HL-60/S4 (cell line): ENCODE results near the gene THAP2.

Source experiments
- in situ Hi-C: fragments of 300-500 bp; cut with MboI; formaldehyde crosslinking; loops from 2 replicates; pipeline ENCODE4 v1.14.3; 2022; ENCODE audit warnings: low sequenced_read_pairs

Gene THAP2

DNA sequence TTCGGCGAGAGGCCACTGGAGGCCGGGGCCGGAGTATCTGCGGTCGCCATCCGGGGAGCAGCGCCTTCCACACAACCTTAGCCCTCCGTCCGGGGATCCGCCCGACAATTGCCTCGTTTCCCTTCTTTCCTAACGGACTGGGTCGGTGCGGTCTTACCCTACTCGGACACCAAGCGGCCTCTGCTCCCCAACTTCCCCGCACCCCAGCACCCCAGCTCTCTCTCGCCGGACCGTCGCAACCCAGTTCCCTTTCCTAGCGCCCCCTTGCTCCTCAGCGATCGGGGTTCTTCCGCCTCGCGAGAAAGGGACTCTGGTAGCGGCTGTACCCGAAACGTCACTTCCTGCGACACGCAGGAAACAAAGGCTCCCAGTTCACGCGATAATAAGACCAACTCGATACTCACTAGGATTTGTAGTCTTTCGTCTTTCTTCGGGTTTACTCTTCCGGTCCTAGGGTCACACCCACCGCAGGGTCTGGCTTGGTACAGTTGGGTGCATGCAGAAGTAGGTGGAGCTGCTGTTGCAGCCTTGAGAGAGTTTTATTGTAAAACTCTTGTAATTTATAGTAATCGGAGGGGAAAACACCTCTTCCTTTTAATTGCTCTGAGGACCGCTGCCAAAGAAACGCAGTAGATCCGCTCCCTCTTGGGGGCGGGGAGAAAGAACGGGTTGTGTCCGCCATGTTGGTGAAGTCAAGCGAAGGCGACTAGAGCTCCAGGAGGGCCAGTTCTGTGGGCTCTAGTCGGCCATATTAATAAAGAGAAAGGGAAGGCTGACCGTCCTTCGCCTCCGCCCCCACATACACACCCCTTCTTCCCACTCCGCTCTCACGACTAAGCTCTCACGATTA lies at the start of gene THAP2, which contains the start of gene ZFC3H1:
TSS of gene THAP2 (plus strand) at position 741 of the 850 bp plus-strand sequence. CDS start 209 bp downstream, outside the sequence.
TSS of gene ZFC3H1 (minus strand) at position 288 of the 850 bp plus-strand sequence. CDS start at position 50, 238 bp downstream.
- in situ Hi-C loops = no loop called here

DNA sequence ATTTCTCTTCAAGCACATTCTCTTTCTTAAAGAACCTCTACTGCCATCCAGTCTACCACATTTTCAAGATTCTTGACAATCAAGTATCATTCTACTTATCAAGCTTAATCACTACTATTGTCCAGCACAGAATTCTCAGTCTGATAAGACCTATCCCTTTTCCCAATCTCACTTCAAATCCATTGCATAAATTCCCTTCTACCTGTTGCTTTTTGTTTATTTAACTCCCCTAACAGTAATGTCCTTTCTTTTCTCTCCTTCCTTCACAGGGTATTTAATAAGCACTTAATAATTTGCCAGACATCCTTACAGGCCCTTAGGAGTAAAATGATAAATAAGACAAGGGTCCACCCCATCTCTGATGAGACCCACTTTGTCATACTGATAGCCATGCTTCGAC lies 42.2 kb upstream of the THAP2 start:
- in situ Hi-C loops = no loop called here

DNA sequence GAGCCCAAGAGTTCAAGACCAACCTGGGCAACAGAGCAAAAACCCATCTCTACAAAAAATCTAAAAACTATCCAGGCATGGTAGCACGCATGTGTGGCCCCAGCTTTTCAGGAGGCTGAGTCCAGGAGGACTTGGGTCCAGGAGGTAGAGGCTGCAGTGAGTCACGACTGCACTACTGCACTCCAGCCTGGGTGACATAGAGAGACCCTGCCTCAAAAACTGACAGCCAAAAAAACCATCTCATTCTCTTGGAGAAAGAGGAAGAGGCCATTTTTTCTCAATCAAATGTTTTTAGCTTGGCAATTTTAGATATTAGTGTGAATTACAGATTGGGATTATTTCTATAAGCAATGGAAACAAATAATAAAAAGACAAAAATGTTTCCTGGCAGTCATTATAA lies 38.6 kb upstream of the THAP2 start:
- in situ Hi-C loops = no loop called here

DNA sequence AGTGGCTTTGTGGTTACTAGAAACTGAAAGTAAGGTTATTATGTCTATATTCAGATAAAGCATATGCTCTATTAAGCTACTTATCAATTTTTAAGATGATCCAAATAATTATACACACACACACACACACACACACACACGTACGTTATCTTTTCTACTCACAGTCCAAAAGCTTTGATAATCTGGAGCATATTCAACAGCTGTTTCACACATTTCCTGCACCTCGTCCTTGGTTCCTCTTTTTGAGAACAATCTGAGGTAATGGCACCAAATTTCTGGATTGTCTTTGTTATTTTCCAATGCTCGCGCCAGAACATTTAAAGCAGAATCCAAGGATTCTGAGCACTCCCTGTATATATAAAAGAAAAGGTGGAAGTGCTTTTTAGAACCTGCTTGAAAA lies 38.0 kb upstream of the THAP2 start:
- in situ Hi-C loops = no loop called here

DNA sequence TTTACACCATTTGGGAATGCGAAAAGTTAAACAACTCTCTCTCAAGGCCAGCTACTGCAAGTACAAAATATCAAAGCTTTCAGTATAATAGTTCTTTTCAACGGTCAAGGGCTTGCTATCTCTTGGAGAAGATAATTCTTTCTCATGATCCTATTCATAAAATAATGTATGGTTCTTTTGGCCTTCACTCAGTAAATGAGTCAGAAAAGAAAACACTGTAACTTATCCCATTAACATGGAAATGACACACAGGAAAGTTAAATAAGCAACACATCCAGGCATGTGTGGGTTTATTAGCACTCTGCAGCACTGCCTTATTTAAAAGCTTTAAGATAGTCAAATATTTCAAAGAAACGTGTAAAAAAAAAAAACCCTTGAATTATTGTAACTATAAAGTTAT lies 37.3 kb upstream of the THAP2 start:
- in situ Hi-C loops = no loop called here

DNA sequence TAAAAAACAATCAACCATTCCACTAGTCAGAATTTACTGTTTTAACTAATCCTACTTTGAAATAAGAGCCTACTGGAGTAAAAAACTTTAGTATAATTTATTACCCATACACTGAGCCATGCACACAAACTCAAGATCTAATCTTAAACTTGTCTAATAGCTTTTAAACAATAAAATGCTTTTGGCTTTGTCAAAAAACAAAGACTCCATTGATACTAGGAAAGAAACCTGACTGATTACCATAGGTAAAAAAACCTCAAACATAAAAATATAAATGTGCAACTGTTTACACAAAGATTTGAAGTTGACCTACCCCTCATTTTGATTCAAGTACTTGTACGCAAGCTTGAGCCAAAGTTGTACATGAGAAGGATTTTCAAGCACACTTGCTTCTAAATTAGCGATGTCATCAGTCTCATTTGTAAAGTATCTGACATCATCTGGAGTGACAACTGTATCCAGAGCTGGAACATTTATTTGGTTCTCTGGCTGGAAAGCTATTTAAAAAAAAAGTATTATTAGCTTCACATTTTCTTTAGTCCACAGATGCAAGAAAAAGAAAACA lies 36.6 kb upstream of the THAP2 start:
- in situ Hi-C loops = no loop called here

DNA sequence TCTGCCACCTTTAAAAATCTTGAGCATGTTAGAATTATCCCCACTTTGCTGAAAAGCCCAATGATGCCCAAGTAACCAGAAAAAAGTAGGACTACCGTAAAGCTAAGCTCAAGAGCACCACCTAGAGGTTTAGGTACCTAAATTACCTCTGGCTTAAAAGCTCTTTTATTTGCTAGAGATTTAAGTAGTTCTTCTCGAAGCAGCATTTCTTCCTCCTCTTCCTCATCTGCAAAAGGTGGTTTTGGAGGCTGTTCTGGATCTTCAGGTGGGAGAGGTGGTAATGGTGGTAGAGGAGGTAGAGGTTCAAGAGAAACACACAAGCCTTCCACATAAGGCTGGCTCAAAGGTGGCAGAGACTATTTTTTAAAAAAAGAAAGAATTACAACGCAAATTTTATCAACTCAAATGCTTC lies 27.4 kb upstream of the THAP2 start:
- in situ Hi-C loops = no loop called here

DNA sequence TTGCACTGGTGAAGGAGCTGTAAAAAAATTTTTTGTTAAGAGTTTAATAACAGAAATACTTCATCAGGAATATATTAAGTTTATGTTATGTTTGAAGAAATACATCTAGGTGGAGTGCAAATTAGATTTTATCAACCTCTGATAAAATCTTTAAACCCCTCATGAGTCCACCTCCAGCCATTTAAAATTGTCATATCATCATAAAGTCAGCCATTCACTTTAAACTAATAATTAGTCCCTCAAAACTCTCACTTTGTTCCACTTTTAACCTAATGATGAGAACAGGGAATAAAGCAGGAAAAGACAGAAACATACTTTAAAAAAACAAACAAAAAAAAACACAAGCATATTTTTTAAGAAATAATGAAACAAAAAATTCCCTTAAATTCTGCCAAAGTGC lies 25.6 kb upstream of the THAP2 start:
- in situ Hi-C loops = no loop called here

DNA sequence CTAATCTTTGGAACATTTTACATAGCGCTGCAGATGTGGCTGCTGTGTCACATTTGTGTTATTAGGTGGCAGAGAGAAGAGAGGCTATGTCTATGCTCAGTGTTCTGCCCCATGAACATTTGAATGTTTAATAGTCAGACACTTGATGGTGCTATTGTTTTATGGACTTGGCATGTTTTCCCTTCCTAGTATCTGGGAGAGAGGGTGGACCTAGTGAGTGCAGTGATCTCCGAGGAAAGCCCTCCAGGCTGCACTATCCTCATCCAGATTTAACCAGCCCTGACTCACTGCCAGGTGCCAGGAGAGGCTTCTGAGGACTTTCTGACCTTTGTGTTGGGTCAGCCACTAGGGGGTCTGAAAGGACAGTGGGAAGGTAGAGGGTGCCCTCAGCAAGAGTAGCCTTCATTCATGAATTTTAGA lies 24.8 kb upstream of the THAP2 start:
- in situ Hi-C loops = no loop called here

DNA sequence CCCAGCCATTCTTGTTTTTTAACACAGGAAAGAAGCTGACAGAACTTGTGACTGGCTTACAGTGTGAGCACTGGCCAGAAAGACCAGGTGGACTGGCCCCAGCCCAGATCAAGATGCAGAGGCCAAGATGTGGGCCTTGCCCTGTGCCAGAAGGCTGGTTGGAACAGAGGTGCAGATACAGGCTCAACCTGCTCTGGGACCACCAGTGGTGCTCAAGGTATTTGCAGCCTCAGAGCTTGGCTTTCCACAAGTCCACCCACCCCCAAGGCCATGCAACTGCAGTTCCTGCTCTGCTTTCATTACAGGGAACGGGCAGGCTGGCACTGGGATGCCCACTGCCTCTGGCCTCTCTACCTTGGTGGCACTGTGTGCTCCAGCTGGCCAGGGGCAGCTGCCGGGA lies 23.8 kb upstream of the THAP2 start:
- in situ Hi-C loops = no loop called here

DNA sequence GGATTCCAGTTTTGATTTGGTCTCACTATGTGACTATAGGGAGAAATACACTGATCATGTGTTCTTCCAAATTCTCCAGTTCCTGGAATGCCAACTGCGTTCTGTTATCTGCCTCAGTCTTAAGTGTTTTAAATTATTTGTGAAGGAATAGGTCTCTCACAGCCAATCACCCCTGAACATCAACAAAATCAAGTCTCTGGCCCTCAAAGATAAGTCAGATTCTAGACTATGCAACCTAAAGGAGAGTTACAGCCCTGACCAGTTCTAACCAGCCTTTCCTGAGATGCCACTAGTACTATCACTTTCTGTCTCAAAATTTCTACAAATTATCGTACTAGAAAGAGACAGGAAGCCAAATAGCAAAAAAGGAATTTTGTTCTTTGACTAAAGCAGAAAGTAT lies 22.7 kb upstream of the THAP2 start:
- in situ Hi-C loops = no loop called here

DNA sequence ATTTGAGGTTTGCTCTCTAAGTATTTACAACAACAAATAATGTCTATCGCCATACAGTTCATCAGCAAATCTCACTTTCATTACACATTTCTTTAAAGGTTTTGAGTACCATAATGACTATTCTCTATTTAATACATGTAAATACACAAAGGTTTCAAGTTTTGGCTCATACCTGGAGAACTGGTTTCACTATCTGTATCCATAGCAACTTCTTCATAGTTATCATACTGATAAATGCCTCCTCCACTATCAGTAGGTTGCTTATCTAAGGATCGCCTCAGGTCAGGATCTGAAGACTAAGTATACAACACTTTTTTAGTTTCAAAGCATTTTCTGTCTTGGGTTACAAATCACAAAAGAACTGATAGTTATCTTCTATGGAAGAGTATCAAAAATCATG lies 21.8 kb upstream of the THAP2 start:
- in situ Hi-C loops = no loop called here

DNA sequence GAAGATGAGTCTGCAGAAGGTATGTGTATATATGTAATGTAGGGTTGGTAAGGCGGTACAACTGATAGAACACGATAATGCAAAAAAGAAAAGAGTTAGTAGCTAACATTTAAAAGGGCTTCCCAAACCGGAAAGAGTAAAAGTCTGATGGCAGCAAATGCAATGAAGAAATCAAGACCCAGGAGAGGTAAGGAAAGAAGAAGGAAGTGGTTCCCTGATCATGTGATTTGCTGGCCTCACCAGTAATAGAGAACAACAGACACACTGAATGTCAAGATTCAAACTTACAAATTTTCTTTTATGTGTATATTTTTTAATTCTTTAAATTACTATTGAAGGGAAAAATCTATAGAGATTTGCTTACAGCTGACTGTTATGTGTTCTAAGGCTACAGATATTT lies 18.8 kb upstream of the THAP2 start:
- in situ Hi-C loops = no loop called here

DNA sequence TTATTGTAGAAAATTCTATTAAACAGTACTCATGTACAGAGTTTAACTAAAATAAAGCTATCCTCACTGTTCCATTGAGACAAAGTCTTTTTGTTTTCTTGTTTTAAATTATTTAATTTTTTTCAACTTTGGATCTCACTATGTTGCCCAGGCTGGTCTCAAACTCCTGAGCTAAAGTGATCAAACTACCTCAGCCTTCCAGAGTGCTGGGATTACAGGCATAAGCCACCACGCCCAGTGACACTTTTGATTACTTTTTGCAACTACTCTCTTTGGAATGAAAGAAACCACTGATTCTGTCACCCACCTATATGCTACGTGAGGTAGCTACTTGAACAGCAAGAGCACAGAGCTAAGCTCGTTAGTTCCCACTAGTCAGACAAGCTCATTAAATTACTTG lies 17.6 kb upstream of the THAP2 start:
- in situ Hi-C loops = no loop called here

DNA sequence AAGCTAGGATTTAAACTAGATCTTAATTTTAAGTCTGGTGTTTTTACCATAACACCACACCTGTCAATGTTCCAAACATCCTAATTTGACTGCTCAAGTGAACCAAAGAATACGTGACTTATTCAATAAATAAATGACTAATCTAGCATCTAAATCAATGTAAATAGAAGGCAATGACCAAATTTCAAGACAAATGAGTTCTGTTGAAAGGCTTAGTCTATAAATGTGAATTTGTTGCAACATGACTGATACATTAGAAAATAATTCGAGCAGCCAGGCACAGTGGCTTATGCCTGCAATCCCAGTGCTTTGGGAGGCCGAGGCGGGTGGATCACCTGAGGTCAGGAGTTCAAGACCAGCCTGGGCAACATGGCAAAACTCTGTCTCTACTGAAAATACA lies 15.6 kb upstream of the THAP2 start:
- in situ Hi-C loops = no loop called here

DNA sequence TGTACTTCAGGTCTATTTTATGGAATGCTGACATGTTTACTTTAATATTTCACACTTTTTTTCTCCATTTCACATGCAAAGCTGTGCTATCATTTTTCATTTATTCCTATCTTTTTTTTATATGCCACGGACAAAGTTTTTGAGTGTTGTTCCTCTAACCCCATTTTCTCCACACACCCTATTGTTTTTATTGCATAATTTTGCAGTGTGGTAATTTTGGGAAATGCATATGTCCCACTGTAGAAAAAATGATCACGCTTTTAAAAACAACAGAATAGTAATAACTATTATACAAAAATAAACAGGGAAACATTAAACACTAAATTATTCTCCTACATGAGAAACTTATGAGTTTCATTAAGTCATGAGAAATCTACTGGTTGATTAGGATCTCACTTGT lies 14.7 kb upstream of the THAP2 start:
- in situ Hi-C loops = no loop called here

DNA sequence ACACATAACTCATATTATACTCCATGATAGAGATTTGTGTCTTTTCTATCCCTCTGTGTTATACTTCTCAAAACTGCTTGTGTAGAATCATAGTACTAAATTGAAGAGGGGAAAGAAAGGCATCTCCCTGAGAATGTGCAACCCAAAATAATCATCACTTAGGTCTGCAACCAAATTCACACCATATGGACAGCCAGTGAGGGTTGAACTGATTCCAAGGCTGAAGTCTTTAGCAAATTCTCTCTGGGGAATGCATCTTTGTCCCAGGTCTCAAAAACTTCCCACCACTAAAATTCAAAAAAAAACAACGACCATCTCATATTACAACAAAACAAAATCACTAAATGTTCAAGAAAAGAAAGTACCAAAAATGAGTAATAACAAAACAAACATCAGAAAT lies 11.4 kb upstream of the THAP2 start:
- in situ Hi-C loops = no loop called here

DNA sequence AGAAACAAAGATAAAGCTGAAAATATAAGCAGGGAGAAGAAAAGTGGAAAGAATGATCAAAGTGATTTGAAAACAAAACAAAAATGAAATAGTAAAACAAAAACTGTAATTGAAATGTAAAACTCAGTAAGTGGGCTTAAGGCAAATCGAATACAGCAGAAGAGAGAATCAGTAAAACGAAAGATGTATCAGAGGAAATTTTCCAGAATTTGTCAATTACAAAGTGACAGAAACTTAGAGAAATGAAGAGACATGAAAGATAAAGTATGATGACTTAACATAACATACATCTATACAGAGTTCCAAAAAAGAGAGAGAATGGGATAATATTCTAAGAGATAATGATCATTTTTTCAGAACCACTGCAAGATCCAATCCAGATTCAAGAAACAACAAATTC lies 11.0 kb upstream of the THAP2 start:
- in situ Hi-C loops = no loop called here

DNA sequence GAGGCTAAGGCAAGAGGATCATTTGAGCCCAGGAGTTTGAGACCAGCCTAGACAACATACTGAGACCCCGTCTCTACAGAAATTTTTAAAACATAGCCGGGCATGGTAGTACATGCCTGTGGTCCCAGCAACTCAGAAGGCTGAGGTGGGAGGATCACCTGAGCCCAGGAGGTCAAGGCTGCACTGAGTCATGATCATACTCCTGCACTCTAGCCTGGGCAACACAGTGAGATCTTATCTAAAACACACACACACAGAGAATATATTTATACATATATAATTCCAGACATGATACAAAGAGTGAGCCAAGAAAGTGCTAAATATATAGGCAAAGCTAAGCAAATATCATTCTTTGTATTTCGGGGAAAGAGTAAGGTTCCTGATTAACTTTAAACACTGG lies 9.9 kb upstream of the THAP2 start:
- in situ Hi-C loops = no loop called here

DNA sequence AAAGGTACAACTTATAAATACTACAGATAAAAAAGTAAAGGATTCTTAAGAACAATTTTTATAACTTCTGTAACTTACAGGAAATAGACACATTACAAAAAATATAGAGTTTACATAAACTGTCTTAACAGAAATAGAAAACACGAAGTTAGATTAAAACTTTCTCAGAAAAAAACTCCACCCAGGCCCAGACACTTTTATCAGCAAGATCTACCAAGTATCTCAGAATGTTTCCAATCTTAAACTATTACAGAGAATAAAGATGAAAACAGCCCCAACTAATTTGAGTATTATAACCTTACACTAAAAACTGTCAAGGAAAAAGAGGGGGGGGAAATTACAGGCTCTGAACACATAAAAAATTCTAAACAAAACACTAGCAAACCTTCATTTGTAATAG lies 8.6 kb upstream of the THAP2 start:
- in situ Hi-C loops = no loop called here

DNA sequence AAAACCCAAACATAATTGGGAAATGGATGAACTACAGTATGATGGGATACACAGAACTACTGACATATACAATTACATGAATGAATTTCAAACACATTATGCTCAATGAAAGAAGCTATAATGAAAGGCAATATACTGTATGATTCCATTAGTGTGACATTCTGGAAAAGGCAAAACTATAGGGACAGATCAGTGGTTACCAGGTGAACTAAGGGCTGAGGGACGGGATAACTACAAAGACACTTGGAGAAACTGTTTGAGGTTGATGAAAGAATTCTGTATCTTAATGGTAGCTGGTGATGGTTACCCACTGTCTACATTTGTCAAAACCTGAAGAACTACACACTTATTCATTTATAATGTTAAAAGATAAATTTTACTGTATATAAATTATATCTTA lies 8.2 kb upstream of the THAP2 start:
- in situ Hi-C loops = no loop called here

DNA sequence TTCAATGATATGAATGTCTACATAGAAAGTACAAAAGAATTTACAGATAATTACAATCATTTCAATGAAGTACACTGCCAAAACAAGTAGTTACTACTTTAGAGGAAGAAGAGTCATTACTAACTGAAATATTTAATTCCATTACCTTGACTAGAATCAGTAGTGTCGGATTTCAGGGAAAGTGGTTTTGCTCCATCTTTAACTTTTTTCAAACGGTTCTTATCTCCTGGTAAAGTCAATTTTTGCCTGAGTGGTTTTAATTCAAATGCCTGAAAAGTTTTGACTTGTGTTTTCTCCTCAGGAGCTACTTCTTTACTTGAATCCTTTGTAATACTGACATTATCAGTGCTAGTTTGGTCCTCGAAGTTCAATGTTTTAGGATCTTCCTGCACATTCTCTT lies 7.4 kb upstream of the THAP2 start:
- in situ Hi-C loops = no loop called here
